ENCODE results near the gene CLBA1. TPM values are rescaled to one million over a fixed set of nuclear protein-coding genes. Genes with fewer than 3 reads are reported as not detected.

CLBA1 gene
- 1 to 10 TPM; 1.5 to 3.3 (median 2.5) TPM for total RNA-seq
- long read RNA-seq = 0 reads

DNA sequence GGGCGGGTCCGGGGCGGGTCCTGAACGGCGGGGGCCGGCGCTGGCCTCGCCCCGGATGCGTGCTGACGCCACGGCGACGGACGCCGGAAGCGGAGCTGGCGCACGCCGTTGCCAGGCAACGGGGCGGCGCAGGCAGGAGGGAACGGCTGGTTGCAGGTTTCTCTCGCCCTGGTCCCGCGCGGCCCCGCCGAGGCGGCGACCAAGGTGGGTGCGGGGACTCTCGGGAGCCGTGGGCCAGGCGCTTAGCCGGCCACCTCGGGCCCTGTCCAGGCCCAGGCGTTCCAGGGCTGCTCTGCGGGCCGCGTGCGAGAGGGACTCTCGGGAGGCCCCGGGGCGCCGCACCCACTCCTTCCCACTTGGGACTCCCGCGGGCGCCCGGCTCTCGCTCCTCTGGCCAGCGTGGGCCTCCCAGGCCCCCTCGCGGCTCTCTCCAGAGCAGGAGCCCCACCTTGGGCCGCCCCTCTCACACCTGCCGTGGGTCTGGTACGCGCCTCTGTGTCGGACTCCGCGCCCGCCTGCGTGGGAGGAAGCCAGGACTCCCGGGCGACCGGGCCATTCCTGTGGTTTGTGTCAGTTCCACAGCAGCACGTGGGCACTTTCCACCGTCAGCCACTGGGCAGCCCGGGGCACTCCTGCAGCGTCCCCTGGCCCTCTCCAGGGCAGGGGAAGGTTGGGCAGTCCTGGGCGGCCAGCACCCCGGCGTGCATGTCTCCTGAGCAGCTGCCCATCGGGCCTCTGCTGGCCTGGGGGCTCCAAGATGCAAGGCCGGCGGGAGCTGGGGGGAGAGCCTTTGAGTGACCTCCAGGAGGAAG lies at the start of gene CLBA1:
Gene CLBA1 (plus strand): TSS at position 114 of the 812 bp plus-strand sequence. CDS start 644 bp downstream, at position 758.
- intact Hi-C loops (cut with DNase I) = no loop called here
- no CpG with 5 or more reads among the region's 77 CpGs for WGBS (ENCODE audit: insufficient coverage, low coverage, low lambda C conversion rate, missing lambda C conversion rate)

DNA sequence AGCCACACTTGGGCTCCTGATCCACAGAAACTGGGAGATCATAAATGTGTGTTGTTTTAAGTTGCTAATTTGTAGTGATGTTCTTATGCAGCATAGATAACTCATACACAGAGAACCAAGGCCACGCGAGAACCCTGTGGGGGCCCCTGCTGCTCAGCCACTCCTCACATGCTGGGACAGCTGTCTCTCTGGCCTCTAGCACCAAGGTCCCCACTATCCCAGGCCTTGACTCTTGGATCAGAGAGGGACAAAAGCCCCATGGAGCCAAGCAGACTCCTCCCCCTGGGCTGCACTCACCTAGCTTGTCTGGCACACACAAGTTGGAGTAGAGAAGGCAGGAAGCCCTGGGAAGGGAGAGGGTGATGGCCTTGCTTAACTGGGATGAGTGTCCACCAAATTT lies 49.6 kb upstream of the CLBA1 start:
- intact Hi-C loops (cut with DNase I) = no loop called here
- Histone ChIP-seq H3K27me3 (no peaks in the 10 kb centered on the region), H3K4me3 (no peak overlapping the region), H3K36me3 (no peaks in the 10 kb centered on the region), H3K9me3 (no peaks in the 10 kb centered on the region), H3K4me1 (peaks cover 0 to 11% (median 0%) of the 10 kb centered on the region in 4 donors), H3K27ac (no peak overlapping the region)
- no peak for ATAC-seq
- TF ChIP-seq POLR2A (IDR thresholded peaks at IDR 0.05) = no peak
- TF ChIP-seq, protein P1, sequence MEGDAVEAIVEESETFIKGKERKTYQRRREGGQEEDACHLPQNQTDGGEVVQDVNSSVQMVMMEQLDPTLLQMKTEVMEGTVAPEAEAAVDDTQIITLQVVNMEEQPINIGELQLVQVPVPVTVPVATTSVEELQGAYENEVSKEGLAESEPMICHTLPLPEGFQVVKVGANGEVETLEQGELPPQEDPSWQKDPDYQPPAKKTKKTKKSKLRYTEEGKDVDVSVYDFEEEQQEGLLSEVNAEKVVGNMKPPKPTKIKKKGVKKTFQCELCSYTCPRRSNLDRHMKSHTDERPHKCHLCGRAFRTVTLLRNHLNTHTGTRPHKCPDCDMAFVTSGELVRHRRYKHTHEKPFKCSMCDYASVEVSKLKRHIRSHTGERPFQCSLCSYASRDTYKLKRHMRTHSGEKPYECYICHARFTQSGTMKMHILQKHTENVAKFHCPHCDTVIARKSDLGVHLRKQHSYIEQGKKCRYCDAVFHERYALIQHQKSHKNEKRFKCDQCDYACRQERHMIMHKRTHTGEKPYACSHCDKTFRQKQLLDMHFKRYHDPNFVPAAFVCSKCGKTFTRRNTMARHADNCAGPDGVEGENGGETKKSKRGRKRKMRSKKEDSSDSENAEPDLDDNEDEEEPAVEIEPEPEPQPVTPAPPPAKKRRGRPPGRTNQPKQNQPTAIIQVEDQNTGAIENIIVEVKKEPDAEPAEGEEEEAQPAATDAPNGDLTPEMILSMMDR (IDR thresholded peaks at IDR 0.05) = no peak
- 33% methylated on average over 2 of the region's 2 CpGs for WGBS (ENCODE audit: insufficient coverage, low coverage, low lambda C conversion rate, missing lambda C conversion rate)
- no peak for DNase-seq

More for the DNA sequence above, at the start of gene CLBA1:
- H3K27me3 ChIP-seq = no peaks in the 10 kb centered on the region
- H3K4me3 ChIP-seq = peak within 1 kb of the TSS; percentile 80 to 95 (median 82)
- no peaks in the 10 kb centered on the region for H3K36me3 ChIP-seq
- ATAC-seq (peak; percentile 92 to 98 (median 93)), DNase-seq (peak; percentile 93 to 95 (median 95))
- peak within 1 kb of the TSS; percentile 22 to 77 (median 57) for H3K27ac ChIP-seq
- H3K9me3 ChIP-seq = no peaks in the 10 kb centered on the region
- peak; percentile 46 for TF ChIP-seq POLR2A (IDR thresholded peaks at IDR 0.05)
- TF ChIP-seq, protein P1 (IDR thresholded peaks at IDR 0.05) = no peak
- H3K4me1 ChIP-seq = peaks cover 0 to 6% (median 3%) of the 10 kb centered on the region in 4 donors

DNA sequence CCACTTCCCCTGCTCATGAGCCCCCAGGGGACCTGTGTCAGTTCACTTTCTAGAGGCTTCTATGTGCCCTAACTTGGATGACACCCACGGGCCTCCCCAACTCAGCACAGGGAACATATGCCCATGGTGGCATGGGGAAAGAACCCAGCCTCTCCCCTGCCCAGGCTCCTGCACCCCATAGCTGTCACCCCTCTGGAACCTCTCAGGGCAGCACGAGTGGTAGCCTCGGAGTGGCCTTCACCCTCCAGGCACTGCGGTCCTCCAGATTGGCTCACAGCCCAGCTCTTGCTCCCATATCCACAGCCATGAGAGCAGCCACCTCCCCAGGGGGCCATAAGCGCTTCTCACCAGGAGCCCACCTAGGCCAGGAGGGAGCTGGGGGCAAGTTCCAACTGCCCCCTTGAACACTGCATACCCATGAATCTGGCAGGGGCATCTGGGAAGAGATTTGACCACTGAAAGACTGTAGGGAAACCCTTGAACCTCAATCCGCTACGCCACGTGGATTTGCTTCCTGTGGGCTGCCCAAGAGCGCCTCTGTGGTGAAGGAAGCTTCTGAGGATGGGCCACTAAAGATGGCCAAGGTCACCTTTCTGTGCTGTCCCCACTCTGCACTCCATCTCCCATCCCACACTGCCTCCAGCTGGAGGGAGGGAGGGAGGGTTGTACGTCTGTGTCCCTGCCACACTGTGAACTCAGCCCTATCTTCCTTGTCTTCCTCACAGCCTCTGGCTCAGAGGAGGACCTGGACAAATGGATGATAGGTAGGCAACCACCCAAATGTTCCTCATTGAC lies 49.0 kb upstream of the CLBA1 start:
- no peak for ATAC-seq
- Histone ChIP-seq H3K36me3 (no peaks in the 10 kb centered on the region), H3K4me3 (no peak overlapping the region), H3K9me3 (no peaks in the 10 kb centered on the region), H3K27me3 (no peaks in the 10 kb centered on the region), H3K27ac (no peak overlapping the region), H3K4me1 (peaks cover 0 to 11% (median 0%) of the 10 kb centered on the region in 4 donors)
- intact Hi-C loops (cut with DNase I) = no loop called here
- WGBS (ENCODE audit: insufficient coverage, low coverage, low lambda C conversion rate, missing lambda C conversion rate) = 6% methylated on average over 2 of the region's 10 CpGs
- peak in 2 of 3 donors; percentile 16 to 41 for DNase-seq
- TF ChIP-seq, protein P1 (IDR thresholded peaks at IDR 0.05) = no peak
- no peak for TF ChIP-seq POLR2A (IDR thresholded peaks at IDR 0.05)

DNA sequence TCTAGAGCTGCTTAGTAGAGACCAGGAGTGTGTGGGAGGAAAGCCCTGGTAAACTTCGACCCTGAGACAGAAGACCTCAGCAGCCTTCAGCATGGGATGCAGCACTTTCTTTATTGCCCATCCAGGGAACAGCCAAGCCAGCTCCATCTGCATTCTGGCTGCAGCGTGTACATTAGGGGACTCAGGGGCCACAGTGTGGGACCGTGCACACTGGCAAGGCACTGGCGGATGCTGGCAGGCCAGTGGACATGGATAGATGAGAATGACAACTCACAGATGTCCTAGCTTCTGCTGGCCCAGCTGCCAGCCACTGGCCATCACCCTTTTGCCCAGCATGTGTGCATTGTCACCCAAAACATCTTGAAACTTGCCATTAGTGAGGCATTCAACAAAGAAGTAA lies 48.4 kb upstream of the CLBA1 start:
- Histone ChIP-seq H3K4me1 (peaks cover 0 to 11% (median 0%) of the 10 kb centered on the region in 4 donors), H3K36me3 (no peaks in the 10 kb centered on the region), H3K27ac (no peak overlapping the region), H3K27me3 (no peaks in the 10 kb centered on the region), H3K4me3 (no peak overlapping the region), H3K9me3 (no peaks in the 10 kb centered on the region)
- WGBS (ENCODE audit: insufficient coverage, low coverage, low lambda C conversion rate, missing lambda C conversion rate) = 15% methylated on average over 2 of the region's 4 CpGs
- intact Hi-C loops (cut with DNase I) = no loop called here
- no peak for TF ChIP-seq POLR2A (IDR thresholded peaks at IDR 0.05)
- TF ChIP-seq, protein P1 (IDR thresholded peaks at IDR 0.05) = no peak
- no peak for DNase-seq
- ATAC-seq = no peak
